Activated naive CD4-positive, alpha-beta T cell treated with anti-CD3 and anti-CD28 coated beads, Interleukin-2, amount 10 ng/mL, durations not matched to agents 7 days and 5 days (primary cell): ENCODE results near the gene LY6G5C.

ENCODE experiments used
- CTCF ChIA-PET: fragments of 350-600 bp; sonication (Branson Sonifier 250); formaldehyde crosslinking; loops from one replicate; lab custom pipeline; 2021; ENCODE audit warnings: antibody characterized with exemption; lab: Charles Lee
- DNase-seq: peaks from one replicate; pipeline ENCODE4 v3.0.0-alpha.2; 2020
- H3K27ac Mint-ChIP-seq: one replicate; pipeline ENCODE4 v1.8.0; 2021; ENCODE audit warnings: mild to moderate bottlenecking, moderate library complexity, mixed read lengths
- H3K27me3 Mint-ChIP-seq: one replicate; pipeline ENCODE4 v1.8.0; 2021; ENCODE audit warnings: mild to moderate bottlenecking, mixed read lengths
- H3K36me3 Mint-ChIP-seq: one replicate; pipeline ENCODE4 v1.8.0; 2021; ENCODE audit warnings: mixed read lengths
- H3K4me1 Mint-ChIP-seq: one replicate; pipeline ENCODE4 v1.8.0; 2021; ENCODE audit warnings: mixed read lengths
- H3K4me3 Mint-ChIP-seq: one replicate; pipeline ENCODE4 v1.8.0; 2021; ENCODE audit warnings: mild to moderate bottlenecking, moderate library complexity, mixed read lengths
- H3K9me3 Mint-ChIP-seq: one replicate; pipeline ENCODE4 v1.8.0; 2021; ENCODE audit warnings: mixed read lengths

LY6G5C gene

GRCh38 chr6:31658983-31659648 is 21.8 kb downstream of the LY6G5C start:
- DNase-seq: no peak
- Mint-ChIP-seq H3K4me3 (peak overlapping the region; percentile 90), H3K9me3 (no peaks in the 10 kb centered on the region), H3K36me3 (peaks cover 65% of the 10 kb centered on the region), H3K4me1 (peaks cover 88% of the 10 kb centered on the region), H3K27ac (peak overlapping the region; percentile 92), H3K27me3 (no peaks in the 10 kb centered on the region)
- CTCF ChIA-PET: interaction anchor here (0.8 to 1.0 kb wide), 2 partner anchors 171 to 259 kb away, joined by 3 read pairs; no protein-coding TSS in a partner anchor

- H3K9me3 Mint-ChIP-seq: no peaks in the 10 kb centered on the region
- DNase-seq: no peak
- H3K27me3 Mint-ChIP-seq: no peaks in the 10 kb centered on the region
- CTCF ChIA-PET: interaction anchor here (1.0 to 1.2 kb wide), 2 partner anchors 83 to 109 kb away, joined by 3 read pairs; no protein-coding TSS in a partner anchor
- peaks cover 56% of the 10 kb centered on the region for H3K36me3 Mint-ChIP-seq
- H3K4me1 Mint-ChIP-seq: peaks cover 84% of the 10 kb centered on the region
- peak overlapping the region; percentile 88 for H3K27ac Mint-ChIP-seq
- peak overlapping the region; percentile 57 for H3K4me3 Mint-ChIP-seq
Measured at GRCh38 chr6:31658158-31658688, 22.6 kb downstream of the LY6G5C start.

GRCh38 chr6:31657406-31658157 is 23.3 kb downstream of the LY6G5C start:
- peak; percentile 59 for DNase-seq

GRCh38 chr6:31655349-31656237 is 25.3 kb downstream of the LY6G5C start, which contains the start of gene APOM:
Gene APOM, plus strand, starts transcription at chr6:31655894. Its CDS starts 73 bp downstream, at chr6:31655967.
- CTCF ChIA-PET: no interaction called here
- Mint-ChIP-seq H3K4me3 (no peak within 1 kb of the TSS), H3K27ac (peak within 1 kb of the TSS; percentile 81), H3K4me1 (peaks cover 77% of the 10 kb centered on the region), H3K9me3 (no peaks in the 10 kb centered on the region), H3K27me3 (no peaks in the 10 kb centered on the region), H3K36me3 (peaks cover 48% of the 10 kb centered on the region)
- DNase-seq: no peak

More at GRCh38 chr6:31657406-31658157, 23.3 kb downstream of the LY6G5C start:
- H3K27ac Mint-ChIP-seq: peak overlapping the region; percentile 88
- H3K27me3 Mint-ChIP-seq: no peaks in the 10 kb centered on the region
- CTCF ChIA-PET: interaction anchor here (1.0 to 1.2 kb wide), 2 partner anchors 83 to 109 kb away, joined by 3 read pairs; no protein-coding TSS in a partner anchor
- peak overlapping the region; percentile 55 for H3K4me3 Mint-ChIP-seq
- peaks cover 56% of the 10 kb centered on the region for H3K36me3 Mint-ChIP-seq
- H3K4me1 Mint-ChIP-seq: peaks cover 83% of the 10 kb centered on the region
- H3K9me3 Mint-ChIP-seq: no peaks in the 10 kb centered on the region

GRCh38 chr6:31654574-31655348 is 26.1 kb downstream of the LY6G5C start:
- CTCF ChIA-PET: interaction anchor here (0.8 to 1.8 kb wide), 2 partner anchors 10 to 316 kb away, joined by 3 to 9 read pairs; partner anchors contain the start of gene GPANK1
- Mint-ChIP-seq H3K27me3 (no peaks in the 10 kb centered on the region), H3K36me3 (peaks cover 46% of the 10 kb centered on the region), H3K4me3 (no peak overlapping the region), H3K9me3 (no peaks in the 10 kb centered on the region), H3K27ac (no peak overlapping the region), H3K4me1 (peaks cover 75% of the 10 kb centered on the region)
- DNase-seq: no peak

GRCh38 chr6:31652925-31653724 is 27.7 kb downstream of the LY6G5C start:
- H3K4me3 Mint-ChIP-seq: peak overlapping the region; percentile 98
- CTCF ChIA-PET: interaction anchor here (0.6 to 2.4 kb wide), 5 partner anchors 11 to 117 kb away, joined by 3 to 9 read pairs (median 4); partner anchors contain the start of gene GPANK1
- H3K4me1 Mint-ChIP-seq: peaks cover 65% of the 10 kb centered on the region
- peak; percentile 93 for DNase-seq
- H3K27me3 Mint-ChIP-seq: no peaks in the 10 kb centered on the region
- peaks cover 48% of the 10 kb centered on the region for H3K36me3 Mint-ChIP-seq
- no peaks in the 10 kb centered on the region for H3K9me3 Mint-ChIP-seq
- peak overlapping the region; percentile 99 for H3K27ac Mint-ChIP-seq

GRCh38 chr6:31651602-31652191 is 29.2 kb downstream of the LY6G5C start:
- H3K27me3 Mint-ChIP-seq: no peaks in the 10 kb centered on the region
- no peaks in the 10 kb centered on the region for H3K9me3 Mint-ChIP-seq
- H3K4me3 Mint-ChIP-seq: peak overlapping the region; percentile 98
- H3K36me3 Mint-ChIP-seq: peaks cover 54% of the 10 kb centered on the region
- H3K27ac Mint-ChIP-seq: peak overlapping the region; percentile 99
- peaks cover 54% of the 10 kb centered on the region for H3K4me1 Mint-ChIP-seq
- no peak for DNase-seq
- CTCF ChIA-PET: interaction anchor here (0.7 to 2.4 kb wide), 6 partner anchors 12 to 154 kb away, joined by 3 to 9 read pairs (median 3); partner anchors contain the start of gene ATP6V1G2

- no peaks in the 10 kb centered on the region for H3K27me3 Mint-ChIP-seq
- DNase-seq: no peak
- peaks cover 14% of the 10 kb centered on the region for H3K4me1 Mint-ChIP-seq
- CTCF ChIA-PET: no interaction called here
- no peaks in the 10 kb centered on the region for H3K9me3 Mint-ChIP-seq
- H3K27ac Mint-ChIP-seq: no peak overlapping the region
- no peak overlapping the region for H3K4me3 Mint-ChIP-seq
- peaks cover 65% of the 10 kb centered on the region for H3K36me3 Mint-ChIP-seq
Measured at GRCh38 chr6:31645325-31645724, 35.5 kb downstream of the LY6G5C start.

- Mint-ChIP-seq H3K27ac (no peak overlapping the region), H3K9me3 (no peaks in the 10 kb centered on the region), H3K4me1 (peaks cover 7% of the 10 kb centered on the region), H3K36me3 (peaks cover 63% of the 10 kb centered on the region), H3K4me3 (no peak overlapping the region), H3K27me3 (no peaks in the 10 kb centered on the region)
- no peak for DNase-seq
- CTCF ChIA-PET: no interaction called here
Measured at GRCh38 chr6:31643818-31644454, 36.9 kb downstream of the LY6G5C start.

GRCh38 chr6:31642798-31643570 is 37.9 kb downstream of the LY6G5C start:
- CTCF ChIA-PET: interaction anchor here (0.6 kb wide), 1 partner anchor 172 kb away, joined by 3 read pairs; no protein-coding TSS in a partner anchor
- Mint-ChIP-seq H3K36me3 (peaks cover 60% of the 10 kb centered on the region), H3K27ac (no peak overlapping the region), H3K4me1 (peaks cover 4% of the 10 kb centered on the region), H3K4me3 (no peak overlapping the region), H3K9me3 (no peaks in the 10 kb centered on the region), H3K27me3 (no peaks in the 10 kb centered on the region)
- DNase-seq: no peak

GRCh38 chr6:31641370-31641769 is 39.5 kb downstream of the LY6G5C start:
- H3K4me3 Mint-ChIP-seq: no peak overlapping the region
- no peaks in the 10 kb centered on the region for H3K27me3 Mint-ChIP-seq
- H3K36me3 Mint-ChIP-seq: peaks cover 61% of the 10 kb centered on the region
- H3K4me1 Mint-ChIP-seq: peaks cover 4% of the 10 kb centered on the region
- no peaks in the 10 kb centered on the region for H3K9me3 Mint-ChIP-seq
- CTCF ChIA-PET: no interaction called here
- no peak for DNase-seq
- peak overlapping the region; percentile 70 for H3K27ac Mint-ChIP-seq
